SK-N-SH treated with all-trans-retinoic acid at 6 μM for 48 hours (cell line): ENCODE results near the gene IQSEC3.

Source experiments
- ARNTL ChIP-seq: fragments of 450-650 bp; formaldehyde crosslinking; IDR thresholded peaks from 2 replicates; pipeline ENCODE4 v1.5.0; 2020; ENCODE audit warnings: low read depth, mild to moderate bottlenecking, moderate library complexity, borderline replicate concordance
- CREB5 ChIP-seq: fragments of 250-450 bp; sonication (Bioruptor Pico); IDR thresholded peaks from 2 replicates; pipeline ENCODE4 v1.5.1; 2020; ENCODE audit warnings: low read depth, mild to moderate bottlenecking, moderate library complexity
- ESRRG ChIP-seq: fragments of 250-450 bp; sonication (Bioruptor Pico); IDR thresholded peaks from 2 replicates; pipeline ENCODE4 v1.6.1; 2021; ENCODE audit warnings: mild to moderate bottlenecking
- PATZ1 ChIP-seq: fragments of 250-450 bp; sonication (Bioruptor Pico); IDR thresholded peaks from 2 replicates; pipeline ENCODE4 v1.8.0; 2020; ENCODE audit warnings: mild to moderate bottlenecking, moderate library complexity, borderline replicate concordance
- RARB ChIP-seq: fragments of 250-450 bp; sonication (Bioruptor Pico); IDR thresholded peaks from 2 replicates; pipeline ENCODE4 v1.8.0; 2021; ENCODE audit warnings: mild to moderate bottlenecking, moderate library complexity
- ZFP3 ChIP-seq: fragments of 250-450 bp; sonication (Bioruptor Pico); IDR thresholded peaks from 2 replicates; pipeline ENCODE4 v1.5.0; 2020; ENCODE audit warnings: mild to moderate bottlenecking, moderate library complexity
- ZNF565 ChIP-seq: fragments of 450-650 bp; formaldehyde crosslinking; conservative IDR thresholded peaks from 2 replicates; pipeline ENCODE4 v1.5.0; 2020; ENCODE audit warnings: low read depth, mild to moderate bottlenecking, moderate library complexity

GRCh38 chr12:168763-169525 lies 102.4 kb downstream of the IQSEC3 start:
- TF ChIP-seq ZFP3 (CRISPR knock-in tag) (no peak), PATZ1 (CRISPR knock-in tag) (no peak), ZNF565 (CRISPR knock-in tag) (no peak), ARNTL (no peak), ESRRG (CRISPR knock-in tag) (no peak), CREB5 (CRISPR knock-in tag) (no peak), RARB (CRISPR knock-in tag) (no peak)
